ENCODE data around the gene CARMIL3.

The CARMIL3 gene

GRCh38 chr14:24100197-24100981 is 48.6 kb downstream of the CARMIL3 start:
- TF ChIP-seq POLR2AphosphoS5 (IDR thresholded peaks at IDR 0.05; ENCODE audit: low read depth) (no peak), SPI1 (IDR thresholded peaks at IDR 0.05; ENCODE audit: borderline replicate concordance, low read depth) (no peak), REST (IDR thresholded peaks at IDR 0.05; ENCODE audit: insufficient replicate concordance, low read depth) (no peak), GABPA (IDR thresholded peaks at IDR 0.05; ENCODE audit: low read depth) (no peak), CTCF (IDR thresholded peaks at IDR 0.05; ENCODE audit: insufficient read depth, low read length) (no peak)
- DNase-seq (ENCODE audit: low read depth in 1 of 2, low spot score in 1 of 2), result peak in 1 of 2 experiments; percentile 42
- H3K4me3 ChIP-seq (replicated peaks; ENCODE audit: insufficient read depth, low read length), result no peak overlapping the region
- H3K27ac ChIP-seq (replicated peaks), result no peak overlapping the region
- H3K27me3 ChIP-seq (ENCODE audit: insufficient read depth, poor library complexity, severe bottlenecking), result no peaks in the 10 kb centered on the region

- no peak overlapping the region for H3K4me3 ChIP-seq (replicated peaks; ENCODE audit: insufficient read depth, low read length)
- DNase-seq (ENCODE audit: low read depth in 1 of 2, low spot score in 1 of 2), result no peak
- no peak overlapping the region for H3K27ac ChIP-seq (replicated peaks)
- H3K27me3 ChIP-seq (ENCODE audit: insufficient read depth, poor library complexity, severe bottlenecking), result no peaks in the 10 kb centered on the region
- no peak for TF ChIP-seq GABPA (IDR thresholded peaks at IDR 0.05; ENCODE audit: low read depth)
- no peak for TF ChIP-seq REST (IDR thresholded peaks at IDR 0.05; ENCODE audit: insufficient replicate concordance, low read depth)
- no peak for TF ChIP-seq CTCF (IDR thresholded peaks at IDR 0.05; ENCODE audit: insufficient read depth, low read length)
- no peak for TF ChIP-seq SPI1 (IDR thresholded peaks at IDR 0.05; ENCODE audit: borderline replicate concordance, low read depth)
- TF ChIP-seq POLR2AphosphoS5 (IDR thresholded peaks at IDR 0.05; ENCODE audit: low read depth), result no peak
These were observed 49.2 kb downstream of the CARMIL3 start for GRCh38 chr14:24100982-24101494.

DNA sequence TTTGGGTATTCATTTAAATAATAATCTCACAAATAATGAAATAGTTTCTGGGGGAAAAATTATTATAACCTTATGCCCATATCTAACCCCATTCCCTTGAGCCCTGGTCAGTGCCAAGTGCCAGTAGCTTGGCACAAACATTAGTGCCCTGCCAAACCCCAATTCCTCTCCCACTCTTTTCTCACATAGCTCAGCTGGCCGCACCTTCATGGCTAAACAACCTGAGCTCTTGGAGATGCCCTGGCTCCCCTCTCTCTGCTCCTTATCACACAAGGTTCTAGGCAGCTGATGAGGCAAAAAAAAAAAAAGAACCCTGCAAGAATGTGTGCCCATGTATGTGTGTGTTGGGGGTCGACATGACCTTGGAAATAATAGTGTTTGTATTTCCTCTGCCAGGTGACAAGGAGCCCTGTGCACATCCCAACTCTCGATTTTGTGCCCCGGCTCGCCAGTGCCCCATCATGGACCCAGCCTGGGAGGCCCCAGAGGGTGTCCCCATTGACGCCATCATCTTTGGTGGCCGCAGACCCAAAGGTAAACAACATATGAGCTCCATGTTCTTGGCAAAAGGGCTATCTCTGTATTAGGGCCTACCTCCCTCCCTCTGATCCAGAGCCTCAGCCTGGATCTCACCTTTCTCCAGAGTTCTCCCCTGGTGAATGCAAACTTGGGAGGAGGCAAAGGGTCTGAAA is 50.7 kb downstream of the CARMIL3 start:
- Histone ChIP-seq H3K27me3 (ENCODE audit: insufficient read depth, poor library complexity, severe bottlenecking) (no peaks in the 10 kb centered on the region), H3K4me3 (replicated peaks; ENCODE audit: insufficient read depth, low read length) (no peak overlapping the region), H3K27ac (replicated peaks) (no peak overlapping the region)
- no peak for DNase-seq (ENCODE audit: low read depth in 1 of 2, low spot score in 1 of 2)
- TF ChIP-seq POLR2AphosphoS5 (IDR thresholded peaks at IDR 0.05; ENCODE audit: low read depth) (no peak), GABPA (IDR thresholded peaks at IDR 0.05; ENCODE audit: low read depth) (no peak), CTCF (IDR thresholded peaks at IDR 0.05; ENCODE audit: insufficient read depth, low read length) (no peak), REST (IDR thresholded peaks at IDR 0.05; ENCODE audit: insufficient replicate concordance, low read depth) (no peak), SPI1 (IDR thresholded peaks at IDR 0.05; ENCODE audit: borderline replicate concordance, low read depth) (no peak)
